Measurements from ENCODE around the gene LHX3.
A peak's percentile ranks its signal among the peaks of the same experiment; 100 is the strongest.

Gene LHX3

GRCh38 chr9:136231478-136232297, 26.8 kb upstream of the LHX3 start:
- 0 out of 2 replicates have a peak, but pooled peaks have one; percentile 9 for TF ChIP-seq KLF1 (tag by site-specific recombination; IDR thresholded peaks at IDR 0.05)
- no peak for TF ChIP-seq ZNF19 (tag by site-specific recombination; IDR thresholded peaks at IDR 0.05; ENCODE audit: low read depth)
- ChIA-PET POLR2A (no interaction called here), CTCF (no interaction called here)
- H3K4me3 ChIP-seq (ENCODE audit: low read depth, low read length): no peak overlapping the region
- H3K36me3 ChIP-seq (ENCODE audit: control insufficient read depth in 2 of 2, insufficient read depth in 1 of 2, low read length in 2 of 2): peaks cover 0 to 44% of the 10 kb centered on the region in 2 experiments; a peak in 1 of 3 replicates
- H3K9me3 ChIP-seq (ENCODE audit: control insufficient read depth, insufficient read depth, low read depth, low read length): no peaks in the 10 kb centered on the region
- no peak overlapping the region for H3K27ac ChIP-seq (ENCODE audit: extremely low read depth, low read depth, low read length)
- H3K4me1 ChIP-seq (ENCODE audit: control insufficient read depth, insufficient read depth, low read length): no peaks in the 10 kb centered on the region

- CTCF ChIA-PET: no interaction called here
- H3K27ac ChIP-seq (ENCODE audit: extremely low read depth, low read depth, low read length): no peak overlapping the region
- no peaks in the 10 kb centered on the region for H3K4me1 ChIP-seq (ENCODE audit: control insufficient read depth, insufficient read depth, low read length)
- H3K4me3 ChIP-seq (ENCODE audit: low read depth, low read length): no peak overlapping the region
- H3K36me3 ChIP-seq (ENCODE audit: control insufficient read depth in 2 of 2, insufficient read depth in 1 of 2, low read length in 2 of 2): peaks cover 0 to 42% of the 10 kb centered on the region in 2 experiments; a peak in 1 of 3 replicates
- no peak for TF ChIP-seq ZBTB49 (tag by site-specific recombination; IDR thresholded peaks at IDR 0.05; ENCODE audit: low read depth)
- TF ChIP-seq ZNF169 (tag by site-specific recombination; IDR thresholded peaks at IDR 0.05): no peak
- TF ChIP-seq ZNF785 (tag by site-specific recombination; IDR thresholded peaks at IDR 0.05): no peak
- no peak for TF ChIP-seq ZNF529 (tag by site-specific recombination; IDR thresholded peaks at IDR 0.05; ENCODE audit: insufficient replicate concordance)
- no peak for TF ChIP-seq KLF1 (tag by site-specific recombination; IDR thresholded peaks at IDR 0.05)
- no peak for TF ChIP-seq ZNF658 (tag by site-specific recombination; IDR thresholded peaks at IDR 0.05)
- no peak for TF ChIP-seq ZNF23 (tag by site-specific recombination; IDR thresholded peaks at IDR 0.05; ENCODE audit: borderline replicate concordance)
- no peak for TF ChIP-seq ZNF404 (tag by site-specific recombination; IDR thresholded peaks at IDR 0.05)
- TF ChIP-seq ZNF266 (tag by site-specific recombination; IDR thresholded peaks at IDR 0.05; ENCODE audit: low read depth): no peak
- no peak for TF ChIP-seq ZBTB17 (tag by site-specific recombination; IDR thresholded peaks at IDR 0.05)
- no peak for TF ChIP-seq ZNF335 (tag by site-specific recombination; conservative IDR thresholded peaks at IDR 0.05)
- no peak for TF ChIP-seq ZBTB44 (tag by site-specific recombination; IDR thresholded peaks at IDR 0.05)
- no peak for TF ChIP-seq PRDM6 (tag by site-specific recombination; IDR thresholded peaks at IDR 0.05)
- TF ChIP-seq ZBTB8A (tag by site-specific recombination; IDR thresholded peaks at IDR 0.05): no peak
- no peak for TF ChIP-seq GFI1B (tag by site-specific recombination; IDR thresholded peaks at IDR 0.05)
- no peak for TF ChIP-seq TRIM28 (IDR thresholded peaks at IDR 0.05; ENCODE audit: borderline replicate concordance, low read length)
- TF ChIP-seq MZF1 (tag by site-specific recombination; IDR thresholded peaks at IDR 0.05; ENCODE audit: borderline replicate concordance): no peak
- TF ChIP-seq ZNF2 (tag by site-specific recombination; IDR thresholded peaks at IDR 0.05): no peak
- TF ChIP-seq ATF2 (tag by site-specific recombination; IDR thresholded peaks at IDR 0.05; ENCODE audit: low read depth): no peak
- H3K9me3 ChIP-seq (ENCODE audit: control insufficient read depth, insufficient read depth, low read depth, low read length): no peaks in the 10 kb centered on the region
- POLR2A ChIA-PET: no interaction called here
These were observed 25.8 kb upstream of the LHX3 start for GRCh38 chr9:136230773-136231172.
